Subcutaneous adipose tissue (tissue), 4 donors: ENCODE data around the gene SPIN2B. TPM values are rescaled to one million over a fixed set of nuclear protein-coding genes. Genes with fewer than 3 reads are reported as not detected.
"Not testable (repeated sequence)": the region's sequence is repeated elsewhere in the genome, so short reads cannot be mapped to it uniquely, and the experiment has no call there.

Source experiments
- total RNA-seq, 4 donors: library from RNA; depleted of rRNA; stranded (reverse); fragments of >200 nt; gene quantifications; one replicate each; pipeline ENCODE4 v1.1.0, GENCODE V29; 2016
- TF ChIP-seq, protein P1 (sequence below): fragments of 450-650 bp; IDR thresholded peaks from one replicate; pipeline ENCODE4 v1.5.1; 2016; ENCODE audit warnings: low read depth, mild to moderate bottlenecking, control low read depth, antibody characterized with exemption, moderate library complexity

The SPIN2B gene
- 10 to 100 TPM in 1 of 4 donors, 1 to 10 TPM in 3; 6.8 to 10.1 (median 7.2) TPM for total RNA-seq

DNA sequence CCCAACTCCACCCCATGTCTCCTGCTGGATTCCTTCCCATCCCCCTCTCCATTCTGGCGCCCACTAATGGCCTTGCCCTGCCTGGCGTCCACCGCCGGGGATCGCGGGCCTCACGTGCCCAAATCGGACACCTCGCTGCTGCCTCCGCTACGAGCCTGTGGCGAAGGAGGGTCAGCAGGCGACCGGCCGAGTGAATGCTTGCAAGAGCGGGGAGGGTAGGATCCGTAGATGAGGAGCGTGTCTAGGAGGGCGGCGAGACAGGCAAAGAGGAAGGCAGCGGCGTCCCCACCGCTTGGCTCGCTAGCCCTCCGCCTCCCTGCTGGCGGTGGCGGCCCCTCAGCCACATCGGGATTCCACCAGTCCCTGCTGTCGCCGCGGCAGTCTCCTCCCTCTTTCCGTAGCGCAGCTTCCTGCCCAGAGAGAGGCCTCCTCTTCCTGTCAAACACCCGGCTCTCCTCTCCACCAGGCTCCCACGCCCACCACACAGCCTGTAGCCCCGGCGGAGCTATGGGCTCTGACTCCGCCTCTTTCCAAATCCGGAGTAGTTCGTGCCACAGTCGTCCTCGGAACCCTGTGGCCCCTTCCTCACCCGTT lies at the start of gene SPIN2B:
Gene SPIN2B, minus strand, starts transcription at position 387 of the 594 bp plus-strand sequence.
- TF ChIP-seq, protein P1, sequence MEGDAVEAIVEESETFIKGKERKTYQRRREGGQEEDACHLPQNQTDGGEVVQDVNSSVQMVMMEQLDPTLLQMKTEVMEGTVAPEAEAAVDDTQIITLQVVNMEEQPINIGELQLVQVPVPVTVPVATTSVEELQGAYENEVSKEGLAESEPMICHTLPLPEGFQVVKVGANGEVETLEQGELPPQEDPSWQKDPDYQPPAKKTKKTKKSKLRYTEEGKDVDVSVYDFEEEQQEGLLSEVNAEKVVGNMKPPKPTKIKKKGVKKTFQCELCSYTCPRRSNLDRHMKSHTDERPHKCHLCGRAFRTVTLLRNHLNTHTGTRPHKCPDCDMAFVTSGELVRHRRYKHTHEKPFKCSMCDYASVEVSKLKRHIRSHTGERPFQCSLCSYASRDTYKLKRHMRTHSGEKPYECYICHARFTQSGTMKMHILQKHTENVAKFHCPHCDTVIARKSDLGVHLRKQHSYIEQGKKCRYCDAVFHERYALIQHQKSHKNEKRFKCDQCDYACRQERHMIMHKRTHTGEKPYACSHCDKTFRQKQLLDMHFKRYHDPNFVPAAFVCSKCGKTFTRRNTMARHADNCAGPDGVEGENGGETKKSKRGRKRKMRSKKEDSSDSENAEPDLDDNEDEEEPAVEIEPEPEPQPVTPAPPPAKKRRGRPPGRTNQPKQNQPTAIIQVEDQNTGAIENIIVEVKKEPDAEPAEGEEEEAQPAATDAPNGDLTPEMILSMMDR, result no peak

DNA sequence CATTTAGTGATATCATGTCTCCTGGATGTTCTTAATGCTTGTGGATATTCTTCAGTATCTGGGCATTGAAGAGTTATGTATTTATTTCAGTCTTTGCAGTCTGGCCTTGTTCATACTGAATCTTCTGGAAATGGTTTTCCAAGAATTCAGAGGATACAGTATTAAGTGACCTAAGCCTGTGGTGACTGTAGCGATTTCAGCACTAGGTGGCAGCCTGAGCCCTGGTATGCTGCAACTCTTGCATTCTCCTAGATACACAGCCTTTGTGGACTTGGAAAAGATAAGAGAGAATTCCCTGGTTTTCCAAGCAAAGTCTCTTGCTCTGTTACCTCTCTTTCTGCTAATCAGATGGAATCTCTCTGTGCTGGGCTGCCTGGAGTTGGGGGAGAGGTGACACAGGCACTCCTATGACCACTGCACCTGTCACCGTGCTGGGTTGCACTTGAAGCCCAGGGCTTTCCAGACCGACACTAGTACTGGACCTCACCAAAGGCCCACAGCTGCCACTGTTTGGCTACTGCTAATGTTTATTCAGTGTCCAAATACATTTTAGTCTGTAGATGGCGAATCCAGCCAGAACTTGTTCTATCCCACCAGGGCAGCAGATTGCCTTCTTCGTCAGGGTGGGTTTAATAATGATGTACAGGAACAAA lies 35.2 kb upstream of the SPIN2B start:
- TF ChIP-seq, protein P1, result no peak

DNA sequence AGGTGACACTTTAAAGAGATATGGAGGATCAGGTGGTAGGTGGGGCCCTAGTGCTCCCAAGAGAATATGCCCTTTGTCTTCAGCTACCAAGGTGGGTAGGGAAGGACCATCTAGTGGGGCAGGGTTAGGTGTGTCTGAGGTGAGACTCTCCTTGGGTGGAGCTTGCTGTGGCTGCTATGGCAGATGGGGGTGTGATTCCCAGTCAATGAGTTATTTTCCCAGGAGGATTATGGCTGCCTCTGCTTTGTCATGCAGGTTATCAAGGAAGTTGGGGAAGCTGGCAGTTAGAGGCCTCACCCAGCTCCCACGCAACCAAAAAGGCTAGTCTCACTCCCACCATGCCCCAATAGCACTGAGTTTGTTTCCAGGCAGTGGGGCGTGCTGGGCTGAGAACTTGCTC lies 33.8 kb upstream of the SPIN2B start:
- TF ChIP-seq, protein P1, result no peak

DNA sequence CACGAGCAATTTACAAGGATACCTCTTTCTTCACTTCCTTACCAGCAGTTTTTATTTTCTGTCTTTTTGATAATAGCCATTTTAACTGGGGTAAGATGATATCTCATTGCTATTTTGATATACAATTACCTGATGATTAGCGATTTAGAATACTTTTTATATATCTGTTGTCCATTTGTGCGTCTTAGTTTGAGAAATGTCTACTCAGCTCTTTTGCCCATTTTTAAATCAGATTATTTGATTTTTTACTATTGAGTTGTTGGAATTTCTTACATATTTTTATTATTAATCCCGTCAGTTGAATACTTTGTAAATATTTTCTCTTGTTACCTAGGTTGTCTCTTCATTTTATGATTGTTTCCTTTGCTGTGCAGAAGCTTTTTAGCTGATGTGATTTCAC lies 17.3 kb upstream of the SPIN2B start:
- TF ChIP-seq, protein P1, result no peak

DNA sequence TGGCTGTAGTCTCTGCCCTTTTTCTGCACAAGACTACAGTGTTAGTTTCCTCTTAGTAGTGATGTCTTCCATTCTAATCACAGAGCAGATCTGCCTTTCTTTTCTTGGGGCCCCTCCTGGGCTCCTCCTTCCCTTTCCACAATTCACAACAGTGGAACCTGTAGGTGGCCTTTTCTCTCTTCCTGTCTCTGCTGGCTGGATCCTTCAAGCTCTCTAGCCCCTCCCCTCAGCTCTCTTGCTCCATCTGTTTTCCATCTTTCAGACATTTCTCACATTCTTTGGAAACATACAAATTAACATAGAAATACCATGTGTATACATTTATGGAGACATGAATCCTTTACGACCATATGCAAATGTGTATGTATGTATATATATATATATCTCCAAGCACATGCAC lies 16.2 kb upstream of the SPIN2B start:
- TF ChIP-seq, protein P1, result no peak

DNA sequence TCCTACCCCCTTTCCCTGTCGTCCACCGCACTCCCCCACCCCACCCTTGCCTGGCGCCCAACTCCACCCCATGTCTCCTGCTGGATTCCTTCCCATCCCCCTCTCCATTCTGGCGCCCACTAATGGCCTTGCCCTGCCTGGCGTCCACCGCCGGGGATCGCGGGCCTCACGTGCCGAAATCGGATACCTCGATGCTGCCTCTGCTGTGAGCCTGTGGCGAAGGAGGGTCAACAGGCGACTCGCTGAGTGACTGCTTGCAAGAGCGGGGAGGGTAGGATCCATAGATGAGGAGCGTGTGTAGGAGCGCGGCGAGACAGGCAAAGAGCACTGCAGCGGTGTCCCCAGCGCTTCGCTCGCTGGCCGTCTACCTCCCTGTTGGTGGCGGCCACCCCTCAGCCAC lies 15.7 kb upstream of the SPIN2B start, which contains the start of gene SPIN2A:
Gene SPIN2A, minus strand, starts transcription at position 325 of the 400 bp plus-strand sequence. CDS start 800 bp downstream, outside the sequence.
- TF ChIP-seq, protein P1, result not testable (repeated sequence)

DNA sequence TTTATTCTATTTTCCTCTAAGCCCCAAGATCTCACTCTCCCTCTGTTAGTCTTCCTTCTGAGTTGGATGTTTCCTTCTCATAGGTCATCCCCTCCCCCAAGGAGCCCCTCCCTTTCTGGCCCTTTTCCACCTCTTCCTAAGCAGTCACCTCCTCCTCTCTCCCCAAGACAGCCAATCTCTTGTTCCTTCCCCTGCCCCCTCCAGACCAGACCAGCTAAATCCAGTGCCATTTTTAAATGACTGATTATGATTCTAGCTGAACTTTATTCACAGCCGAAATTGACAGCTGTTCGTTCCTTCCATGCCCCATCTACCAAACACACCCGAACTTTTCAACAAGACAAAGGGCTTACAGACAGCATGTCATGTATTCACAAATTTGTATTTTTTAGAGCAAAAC lies 13.9 kb upstream of the SPIN2B start:
- TF ChIP-seq, protein P1, result no peak
